Neural cell (in vitro differentiated cells): ENCODE measurements around the gene DHRS12.
A peak's percentile ranks its signal among the peaks of the same experiment; 100 is the strongest.

Source experiments
- EP300 ChIP-seq: fragments of 450-650 bp; conservative IDR thresholded peaks from 2 replicates; pipeline ENCODE4 v1.6.1; 2014; ENCODE audit warnings: antibody characterized with exemption, mild to moderate bottlenecking, moderate library complexity; ENCODE audit not compliant: poor library complexity, severe bottlenecking
- EZH2 ChIP-seq: fragments of 200-600, 300-800 bp; shearing (Covaris generic), sonication (generic); IDR thresholded peaks from 2 replicates; pipeline ENCODE4 v1.6.1; 2014; ENCODE audit warnings: antibody characterized with exemption, low read length, borderline replicate concordance, mild to moderate bottlenecking; ENCODE audit not compliant: insufficient read depth, poor library complexity, severe bottlenecking
- MXI1 ChIP-seq: fragments of 450-650 bp; conservative IDR thresholded peaks from 2 replicates; pipeline ENCODE4 v1.6.1; 2014; ENCODE audit warnings: antibody characterized with exemption, mild to moderate bottlenecking; ENCODE audit not compliant: poor library complexity, severe bottlenecking
- POLR2AphosphoS5 ChIP-seq: IDR thresholded peaks from 2 replicates; pipeline ENCODE4 v1.6.1; 2012
- RAD21 ChIP-seq: fragments of 450-650 bp; conservative IDR thresholded peaks from 2 replicates; pipeline ENCODE4 v1.6.1; 2014; ENCODE audit warnings: antibody characterized with exemption, mild to moderate bottlenecking, moderate library complexity
- SMC3 ChIP-seq: fragments of 450-650 bp; conservative IDR thresholded peaks from 2 replicates; pipeline ENCODE4 v1.6.1; 2014; ENCODE audit warnings: antibody characterized with exemption, mild to moderate bottlenecking, moderate library complexity; ENCODE audit not compliant: poor library complexity
- TAF1 ChIP-seq: IDR thresholded peaks from 2 replicates; pipeline ENCODE4 v1.6.1; 2012; ENCODE audit warnings: low read depth
- TF ChIP-seq, protein P1 (sequence below): fragments of 450-650 bp; IDR thresholded peaks from 2 replicates; pipeline ENCODE4 v1.5.1; 2014; ENCODE audit warnings: antibody characterized with exemption, mild to moderate bottlenecking, moderate library complexity; ENCODE audit not compliant: poor library complexity, severe bottlenecking
- TF ChIP-seq, protein P2 (sequence below): IDR thresholded peaks from 2 replicates; pipeline ENCODE4 v1.6.1; 2012; ENCODE audit warnings: borderline replicate concordance

DNA sequence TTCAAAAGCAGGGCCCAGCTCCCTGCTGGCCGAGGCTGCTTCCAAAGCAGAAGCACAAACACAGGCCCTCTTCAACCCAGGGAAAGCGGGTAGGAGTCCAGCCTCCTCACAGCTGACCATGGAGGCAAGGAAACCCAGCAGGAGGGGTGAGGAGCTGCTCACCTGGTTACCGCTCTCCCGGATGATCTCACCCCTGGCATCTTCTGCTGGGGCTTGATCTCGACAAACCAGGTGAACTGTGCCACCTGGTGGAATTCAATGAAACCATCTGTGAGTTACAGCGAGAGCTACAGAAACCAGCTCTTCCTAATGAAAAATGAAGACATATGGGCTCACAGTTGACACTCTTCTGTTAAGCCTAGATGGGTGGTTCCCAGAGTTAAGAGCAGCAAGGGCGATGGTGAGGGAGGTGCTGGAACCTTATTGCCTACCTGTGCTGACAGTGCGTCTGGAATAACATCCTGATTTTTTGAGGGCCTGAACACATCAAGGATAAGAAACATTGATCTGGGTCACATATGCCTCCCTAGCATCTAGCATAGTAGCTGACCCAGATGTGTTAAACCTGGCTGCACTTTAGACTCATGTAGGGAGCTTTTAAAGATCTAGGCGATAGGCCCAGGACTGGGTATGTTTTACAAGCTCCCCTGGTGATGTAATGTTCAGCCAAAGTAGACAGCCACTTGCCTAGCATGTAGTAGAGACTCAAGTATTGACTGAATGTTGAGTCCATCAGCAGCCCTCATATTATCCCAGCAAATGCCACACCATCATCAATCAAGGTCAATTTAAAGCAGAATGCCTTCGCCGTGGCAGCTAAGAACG, 6.1 kb downstream of the DHRS12 start:
- TF ChIP-seq, protein P1, sequence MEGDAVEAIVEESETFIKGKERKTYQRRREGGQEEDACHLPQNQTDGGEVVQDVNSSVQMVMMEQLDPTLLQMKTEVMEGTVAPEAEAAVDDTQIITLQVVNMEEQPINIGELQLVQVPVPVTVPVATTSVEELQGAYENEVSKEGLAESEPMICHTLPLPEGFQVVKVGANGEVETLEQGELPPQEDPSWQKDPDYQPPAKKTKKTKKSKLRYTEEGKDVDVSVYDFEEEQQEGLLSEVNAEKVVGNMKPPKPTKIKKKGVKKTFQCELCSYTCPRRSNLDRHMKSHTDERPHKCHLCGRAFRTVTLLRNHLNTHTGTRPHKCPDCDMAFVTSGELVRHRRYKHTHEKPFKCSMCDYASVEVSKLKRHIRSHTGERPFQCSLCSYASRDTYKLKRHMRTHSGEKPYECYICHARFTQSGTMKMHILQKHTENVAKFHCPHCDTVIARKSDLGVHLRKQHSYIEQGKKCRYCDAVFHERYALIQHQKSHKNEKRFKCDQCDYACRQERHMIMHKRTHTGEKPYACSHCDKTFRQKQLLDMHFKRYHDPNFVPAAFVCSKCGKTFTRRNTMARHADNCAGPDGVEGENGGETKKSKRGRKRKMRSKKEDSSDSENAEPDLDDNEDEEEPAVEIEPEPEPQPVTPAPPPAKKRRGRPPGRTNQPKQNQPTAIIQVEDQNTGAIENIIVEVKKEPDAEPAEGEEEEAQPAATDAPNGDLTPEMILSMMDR: peak; percentile 90
- TF ChIP-seq EP300 (peak; percentile 28), POLR2AphosphoS5 (no peak), EZH2 (no peak), MXI1 (no peak), RAD21 (peak; percentile 93), TAF1 (no peak), SMC3 (peak; percentile 96)
- TF ChIP-seq, protein P2, sequence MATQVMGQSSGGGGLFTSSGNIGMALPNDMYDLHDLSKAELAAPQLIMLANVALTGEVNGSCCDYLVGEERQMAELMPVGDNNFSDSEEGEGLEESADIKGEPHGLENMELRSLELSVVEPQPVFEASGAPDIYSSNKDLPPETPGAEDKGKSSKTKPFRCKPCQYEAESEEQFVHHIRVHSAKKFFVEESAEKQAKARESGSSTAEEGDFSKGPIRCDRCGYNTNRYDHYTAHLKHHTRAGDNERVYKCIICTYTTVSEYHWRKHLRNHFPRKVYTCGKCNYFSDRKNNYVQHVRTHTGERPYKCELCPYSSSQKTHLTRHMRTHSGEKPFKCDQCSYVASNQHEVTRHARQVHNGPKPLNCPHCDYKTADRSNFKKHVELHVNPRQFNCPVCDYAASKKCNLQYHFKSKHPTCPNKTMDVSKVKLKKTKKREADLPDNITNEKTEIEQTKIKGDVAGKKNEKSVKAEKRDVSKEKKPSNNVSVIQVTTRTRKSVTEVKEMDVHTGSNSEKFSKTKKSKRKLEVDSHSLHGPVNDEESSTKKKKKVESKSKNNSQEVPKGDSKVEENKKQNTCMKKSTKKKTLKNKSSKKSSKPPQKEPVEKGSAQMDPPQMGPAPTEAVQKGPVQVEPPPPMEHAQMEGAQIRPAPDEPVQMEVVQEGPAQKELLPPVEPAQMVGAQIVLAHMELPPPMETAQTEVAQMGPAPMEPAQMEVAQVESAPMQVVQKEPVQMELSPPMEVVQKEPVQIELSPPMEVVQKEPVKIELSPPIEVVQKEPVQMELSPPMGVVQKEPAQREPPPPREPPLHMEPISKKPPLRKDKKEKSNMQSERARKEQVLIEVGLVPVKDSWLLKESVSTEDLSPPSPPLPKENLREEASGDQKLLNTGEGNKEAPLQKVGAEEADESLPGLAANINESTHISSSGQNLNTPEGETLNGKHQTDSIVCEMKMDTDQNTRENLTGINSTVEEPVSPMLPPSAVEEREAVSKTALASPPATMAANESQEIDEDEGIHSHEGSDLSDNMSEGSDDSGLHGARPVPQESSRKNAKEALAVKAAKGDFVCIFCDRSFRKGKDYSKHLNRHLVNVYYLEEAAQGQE: no peak
